GM23338 (cell line): Measurements from ENCODE around the gene ATP10A.

Source experiments
- CREB1 ChIP-seq: fragments of 250-450 bp; sonication (Bioruptor Pico); IDR thresholded peaks from 2 replicates; pipeline ENCODE4 v1.5.0; 2020; ENCODE audit warnings: low read depth, mild to moderate bottlenecking, moderate library complexity
- EZH2 ChIP-seq: fragments of 200-600 bp; sonication (generic); IDR thresholded peaks from one replicate; pipeline ENCODE4 v1.8.0; 2017; ENCODE audit warnings: antibody characterized with exemption, mild to moderate bottlenecking, low read depth; ENCODE audit not compliant: unreplicated experiment
- EZH2phosphoT487 ChIP-seq: fragments of 200-600 bp; sonication (generic); IDR thresholded peaks from one replicate; pipeline ENCODE4 v1.8.1; 2018; ENCODE audit warnings: antibody characterized with exemption; ENCODE audit not compliant: unreplicated experiment
- JUNB ChIP-seq: IDR thresholded peaks from one replicate; pipeline ENCODE4 v1.6.1; 2016; ENCODE audit warnings: antibody characterized with exemption; ENCODE audit not compliant: unreplicated experiment
- NANOG ChIP-seq: IDR thresholded peaks from 2 replicates; pipeline ENCODE4 v1.6.1; 2016; ENCODE audit warnings: antibody characterized with exemption, borderline replicate concordance
- POLR2AphosphoS5 ChIP-seq: IDR thresholded peaks from 2 replicates; pipeline ENCODE4 v1.6.1; 2016; ENCODE audit warnings: antibody characterized with exemption, low read depth
- STAT1 ChIP-seq: IDR thresholded peaks from one replicate; pipeline ENCODE4 v1.6.1; 2016; ENCODE audit warnings: antibody characterized with exemption; ENCODE audit not compliant: unreplicated experiment
- TF ChIP-seq, protein P1 (sequence below), 2 experiments: fragments of 200-600 bp in 1 of 2; sonication (generic) in 1 of 2; conservative IDR thresholded peaks; 2 replicates each; pipeline versions ENCODE4 v1.5.1 to v1.6.1; 2016 to 2017; ENCODE audit warnings: antibody characterized with exemption in 2 of 2, low read depth in 2 of 2, mild to moderate bottlenecking in 2 of 2, moderate library complexity in 1 of 2
- TF ChIP-seq, protein P2 (sequence below): IDR thresholded peaks from 2 replicates; pipeline ENCODE4 v1.6.1; 2016; ENCODE audit warnings: antibody characterized with exemption
- TF ChIP-seq, protein P3 (sequence below): IDR thresholded peaks from one replicate; pipeline ENCODE4 v1.6.1; 2018; ENCODE audit warnings: antibody characterized with exemption; ENCODE audit not compliant: unreplicated experiment

DNA sequence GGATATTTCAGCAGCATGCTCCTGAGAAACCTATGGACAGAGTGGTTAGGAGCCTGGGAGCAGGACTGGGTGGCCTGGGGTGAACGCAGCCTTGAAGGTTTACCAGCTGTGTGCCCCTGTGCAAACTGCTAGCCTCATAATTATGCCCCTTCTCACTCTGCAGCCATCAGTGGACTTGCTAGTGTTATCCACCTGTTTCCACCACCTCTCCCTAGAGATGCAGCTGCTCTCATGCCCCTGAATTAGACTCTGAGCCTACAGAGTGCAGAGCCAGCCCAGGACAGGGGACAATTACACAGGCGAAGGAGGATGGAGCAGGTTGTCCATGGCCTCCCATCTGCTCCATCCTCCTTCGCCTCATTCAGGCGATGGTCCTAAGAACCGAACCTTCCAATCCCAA lies 175.9 kb downstream of the ATP10A start:
- TF ChIP-seq, protein P1, sequence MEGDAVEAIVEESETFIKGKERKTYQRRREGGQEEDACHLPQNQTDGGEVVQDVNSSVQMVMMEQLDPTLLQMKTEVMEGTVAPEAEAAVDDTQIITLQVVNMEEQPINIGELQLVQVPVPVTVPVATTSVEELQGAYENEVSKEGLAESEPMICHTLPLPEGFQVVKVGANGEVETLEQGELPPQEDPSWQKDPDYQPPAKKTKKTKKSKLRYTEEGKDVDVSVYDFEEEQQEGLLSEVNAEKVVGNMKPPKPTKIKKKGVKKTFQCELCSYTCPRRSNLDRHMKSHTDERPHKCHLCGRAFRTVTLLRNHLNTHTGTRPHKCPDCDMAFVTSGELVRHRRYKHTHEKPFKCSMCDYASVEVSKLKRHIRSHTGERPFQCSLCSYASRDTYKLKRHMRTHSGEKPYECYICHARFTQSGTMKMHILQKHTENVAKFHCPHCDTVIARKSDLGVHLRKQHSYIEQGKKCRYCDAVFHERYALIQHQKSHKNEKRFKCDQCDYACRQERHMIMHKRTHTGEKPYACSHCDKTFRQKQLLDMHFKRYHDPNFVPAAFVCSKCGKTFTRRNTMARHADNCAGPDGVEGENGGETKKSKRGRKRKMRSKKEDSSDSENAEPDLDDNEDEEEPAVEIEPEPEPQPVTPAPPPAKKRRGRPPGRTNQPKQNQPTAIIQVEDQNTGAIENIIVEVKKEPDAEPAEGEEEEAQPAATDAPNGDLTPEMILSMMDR (conservative IDR thresholded peaks at IDR 0.05; ENCODE audit: low read depth in 2 of 2) = no peak
- TF ChIP-seq, protein P2, sequence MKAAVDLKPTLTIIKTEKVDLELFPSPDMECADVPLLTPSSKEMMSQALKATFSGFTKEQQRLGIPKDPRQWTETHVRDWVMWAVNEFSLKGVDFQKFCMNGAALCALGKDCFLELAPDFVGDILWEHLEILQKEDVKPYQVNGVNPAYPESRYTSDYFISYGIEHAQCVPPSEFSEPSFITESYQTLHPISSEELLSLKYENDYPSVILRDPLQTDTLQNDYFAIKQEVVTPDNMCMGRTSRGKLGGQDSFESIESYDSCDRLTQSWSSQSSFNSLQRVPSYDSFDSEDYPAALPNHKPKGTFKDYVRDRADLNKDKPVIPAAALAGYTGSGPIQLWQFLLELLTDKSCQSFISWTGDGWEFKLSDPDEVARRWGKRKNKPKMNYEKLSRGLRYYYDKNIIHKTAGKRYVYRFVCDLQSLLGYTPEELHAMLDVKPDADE = no peak
- TF ChIP-seq POLR2AphosphoS5 (no peak), EZH2 (no peak), CREB1 (CRISPR knock-in tag) (no peak), JUNB (no peak), EZH2phosphoT487 (no peak), STAT1 (no peak), NANOG (no peak)
- TF ChIP-seq, protein P3, sequence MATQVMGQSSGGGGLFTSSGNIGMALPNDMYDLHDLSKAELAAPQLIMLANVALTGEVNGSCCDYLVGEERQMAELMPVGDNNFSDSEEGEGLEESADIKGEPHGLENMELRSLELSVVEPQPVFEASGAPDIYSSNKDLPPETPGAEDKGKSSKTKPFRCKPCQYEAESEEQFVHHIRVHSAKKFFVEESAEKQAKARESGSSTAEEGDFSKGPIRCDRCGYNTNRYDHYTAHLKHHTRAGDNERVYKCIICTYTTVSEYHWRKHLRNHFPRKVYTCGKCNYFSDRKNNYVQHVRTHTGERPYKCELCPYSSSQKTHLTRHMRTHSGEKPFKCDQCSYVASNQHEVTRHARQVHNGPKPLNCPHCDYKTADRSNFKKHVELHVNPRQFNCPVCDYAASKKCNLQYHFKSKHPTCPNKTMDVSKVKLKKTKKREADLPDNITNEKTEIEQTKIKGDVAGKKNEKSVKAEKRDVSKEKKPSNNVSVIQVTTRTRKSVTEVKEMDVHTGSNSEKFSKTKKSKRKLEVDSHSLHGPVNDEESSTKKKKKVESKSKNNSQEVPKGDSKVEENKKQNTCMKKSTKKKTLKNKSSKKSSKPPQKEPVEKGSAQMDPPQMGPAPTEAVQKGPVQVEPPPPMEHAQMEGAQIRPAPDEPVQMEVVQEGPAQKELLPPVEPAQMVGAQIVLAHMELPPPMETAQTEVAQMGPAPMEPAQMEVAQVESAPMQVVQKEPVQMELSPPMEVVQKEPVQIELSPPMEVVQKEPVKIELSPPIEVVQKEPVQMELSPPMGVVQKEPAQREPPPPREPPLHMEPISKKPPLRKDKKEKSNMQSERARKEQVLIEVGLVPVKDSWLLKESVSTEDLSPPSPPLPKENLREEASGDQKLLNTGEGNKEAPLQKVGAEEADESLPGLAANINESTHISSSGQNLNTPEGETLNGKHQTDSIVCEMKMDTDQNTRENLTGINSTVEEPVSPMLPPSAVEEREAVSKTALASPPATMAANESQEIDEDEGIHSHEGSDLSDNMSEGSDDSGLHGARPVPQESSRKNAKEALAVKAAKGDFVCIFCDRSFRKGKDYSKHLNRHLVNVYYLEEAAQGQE = no peak
